Measurements from ENCODE around the gene MRPL49. TPM values are rescaled to one million over a fixed set of nuclear protein-coding genes. Genes with fewer than 3 reads are reported as not detected.
A peak's percentile ranks its signal among the peaks of the same experiment; 100 is the strongest.

Gene MRPL49
- total and polyA plus RNA-seq, 2 of the 13 experiments (the other 11 are each of a cell fraction or from before 2014, with no cell fraction given) = 39.2 to 53.3 TPM

DNA sequence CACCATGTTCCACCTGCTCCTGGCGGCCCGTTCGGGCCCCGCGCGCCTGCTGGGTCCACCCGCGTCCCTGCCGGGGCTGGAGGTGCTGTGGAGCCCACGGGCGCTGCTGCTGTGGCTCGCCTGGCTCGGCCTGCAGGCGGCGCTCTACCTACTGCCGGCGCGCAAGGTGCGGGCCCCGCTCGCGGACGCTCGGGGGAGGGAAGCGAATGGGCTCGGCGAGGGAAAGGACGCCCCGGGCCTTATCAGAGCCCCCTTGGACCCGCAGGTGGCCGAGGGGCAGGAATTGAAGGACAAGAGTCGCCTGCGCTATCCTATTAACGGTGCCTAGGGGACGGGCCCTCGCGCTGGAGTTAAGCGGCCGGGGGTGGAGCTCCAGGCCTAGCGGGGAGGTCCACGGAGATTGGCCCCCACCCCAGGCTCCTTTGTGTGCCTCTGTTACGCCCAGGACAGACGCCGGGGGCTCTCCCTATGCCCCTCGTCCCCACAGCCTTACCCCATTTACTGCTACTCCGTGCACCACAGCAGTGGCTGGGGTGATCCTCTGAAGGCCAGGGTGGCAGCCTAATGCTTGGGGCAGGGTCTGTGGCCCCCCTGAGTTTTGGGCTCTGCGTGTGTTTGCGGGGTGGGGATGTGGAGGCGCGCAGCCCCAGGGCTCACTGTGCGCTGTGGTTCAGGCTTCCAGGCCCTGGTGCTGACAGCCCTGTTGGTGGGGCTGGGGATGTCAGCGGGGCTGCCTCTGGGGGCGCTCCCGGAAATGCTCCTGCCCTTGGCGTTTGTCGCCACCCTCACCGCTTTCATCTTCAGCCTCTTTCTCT is 9.4 kb upstream of the MRPL49 start (continued):
- no peak for TF ChIP-seq ZNF841 (CRISPR knock-in tag; IDR thresholded peaks at IDR 0.05; ENCODE audit: borderline replicate concordance)
- no peak for TF ChIP-seq TBP (CRISPR knock-in tag; IDR thresholded peaks at IDR 0.05)
- TF ChIP-seq, protein P1, sequence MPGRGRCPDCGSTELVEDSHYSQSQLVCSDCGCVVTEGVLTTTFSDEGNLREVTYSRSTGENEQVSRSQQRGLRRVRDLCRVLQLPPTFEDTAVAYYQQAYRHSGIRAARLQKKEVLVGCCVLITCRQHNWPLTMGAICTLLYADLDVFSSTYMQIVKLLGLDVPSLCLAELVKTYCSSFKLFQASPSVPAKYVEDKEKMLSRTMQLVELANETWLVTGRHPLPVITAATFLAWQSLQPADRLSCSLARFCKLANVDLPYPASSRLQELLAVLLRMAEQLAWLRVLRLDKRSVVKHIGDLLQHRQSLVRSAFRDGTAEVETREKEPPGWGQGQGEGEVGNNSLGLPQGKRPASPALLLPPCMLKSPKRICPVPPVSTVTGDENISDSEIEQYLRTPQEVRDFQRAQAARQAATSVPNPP (CRISPR knock-in tag; IDR thresholded peaks at IDR 0.05) = no peak
- no peak for TF ChIP-seq GZF1 (CRISPR knock-in tag; IDR thresholded peaks at IDR 0.05)
- no peak for TF ChIP-seq GATA4 (IDR thresholded peaks at IDR 0.05; ENCODE audit: borderline replicate concordance, low read depth)
- no peak for TF ChIP-seq HCFC1 (IDR thresholded peaks at IDR 0.05; ENCODE audit: low read depth, low read length)
- no peak for TF ChIP-seq CCDC6 (CRISPR knock-in tag; IDR thresholded peaks at IDR 0.05)
- TF ChIP-seq, protein P2, sequence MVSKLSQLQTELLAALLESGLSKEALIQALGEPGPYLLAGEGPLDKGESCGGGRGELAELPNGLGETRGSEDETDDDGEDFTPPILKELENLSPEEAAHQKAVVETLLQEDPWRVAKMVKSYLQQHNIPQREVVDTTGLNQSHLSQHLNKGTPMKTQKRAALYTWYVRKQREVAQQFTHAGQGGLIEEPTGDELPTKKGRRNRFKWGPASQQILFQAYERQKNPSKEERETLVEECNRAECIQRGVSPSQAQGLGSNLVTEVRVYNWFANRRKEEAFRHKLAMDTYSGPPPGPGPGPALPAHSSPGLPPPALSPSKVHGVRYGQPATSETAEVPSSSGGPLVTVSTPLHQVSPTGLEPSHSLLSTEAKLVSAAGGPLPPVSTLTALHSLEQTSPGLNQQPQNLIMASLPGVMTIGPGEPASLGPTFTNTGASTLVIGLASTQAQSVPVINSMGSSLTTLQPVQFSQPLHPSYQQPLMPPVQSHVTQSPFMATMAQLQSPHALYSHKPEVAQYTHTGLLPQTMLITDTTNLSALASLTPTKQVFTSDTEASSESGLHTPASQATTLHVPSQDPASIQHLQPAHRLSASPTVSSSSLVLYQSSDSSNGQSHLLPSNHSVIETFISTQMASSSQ (IDR thresholded peaks at IDR 0.05; ENCODE audit: low read depth) = no peak
- TF ChIP-seq, protein P2 (CRISPR knock-in tag; IDR thresholded peaks at IDR 0.05; ENCODE audit: borderline replicate concordance) = no peak; the same call in 1 of the 2 replicates
- TF ChIP-seq AGO1 (IDR thresholded peaks at IDR 0.05; ENCODE audit: low read depth, low read length, poor library complexity, severe bottlenecking) = peak; percentile 99
- TF ChIP-seq, protein P3, sequence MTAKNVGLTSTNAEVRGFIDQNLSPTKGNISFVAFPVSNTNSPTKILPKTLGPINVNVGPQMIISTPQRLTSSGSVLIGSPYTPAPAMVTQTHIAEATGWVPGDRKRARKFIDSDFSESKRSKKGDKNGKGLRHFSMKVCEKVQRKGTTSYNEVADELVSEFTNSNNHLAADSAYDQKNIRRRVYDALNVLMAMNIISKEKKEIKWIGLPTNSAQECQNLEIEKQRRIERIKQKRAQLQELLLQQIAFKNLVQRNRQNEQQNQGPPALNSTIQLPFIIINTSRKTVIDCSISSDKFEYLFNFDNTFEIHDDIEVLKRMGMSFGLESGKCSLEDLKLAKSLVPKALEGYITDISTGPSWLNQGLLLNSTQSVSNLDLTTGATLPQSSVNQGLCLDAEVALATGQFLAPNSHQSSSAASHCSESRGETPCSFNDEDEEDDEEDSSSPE (CRISPR knock-in tag; IDR thresholded peaks at IDR 0.05) = peak; percentile 57; the same call in 1 of the 2 replicates
- TF ChIP-seq, protein P4, sequence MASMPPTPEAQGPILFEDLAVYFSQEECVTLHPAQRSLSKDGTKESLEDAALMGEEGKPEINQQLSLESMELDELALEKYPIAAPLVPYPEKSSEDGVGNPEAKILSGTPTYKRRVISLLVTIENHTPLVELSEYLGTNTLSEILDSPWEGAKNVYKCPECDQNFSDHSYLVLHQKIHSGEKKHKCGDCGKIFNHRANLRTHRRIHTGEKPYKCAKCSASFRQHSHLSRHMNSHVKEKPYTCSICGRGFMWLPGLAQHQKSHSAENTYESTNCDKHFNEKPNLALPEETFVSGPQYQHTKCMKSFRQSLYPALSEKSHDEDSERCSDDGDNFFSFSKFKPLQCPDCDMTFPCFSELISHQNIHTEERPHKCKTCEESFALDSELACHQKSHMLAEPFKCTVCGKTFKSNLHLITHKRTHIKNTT (CRISPR knock-in tag; IDR thresholded peaks at IDR 0.05) = no peak
- TF ChIP-seq, protein P5, sequence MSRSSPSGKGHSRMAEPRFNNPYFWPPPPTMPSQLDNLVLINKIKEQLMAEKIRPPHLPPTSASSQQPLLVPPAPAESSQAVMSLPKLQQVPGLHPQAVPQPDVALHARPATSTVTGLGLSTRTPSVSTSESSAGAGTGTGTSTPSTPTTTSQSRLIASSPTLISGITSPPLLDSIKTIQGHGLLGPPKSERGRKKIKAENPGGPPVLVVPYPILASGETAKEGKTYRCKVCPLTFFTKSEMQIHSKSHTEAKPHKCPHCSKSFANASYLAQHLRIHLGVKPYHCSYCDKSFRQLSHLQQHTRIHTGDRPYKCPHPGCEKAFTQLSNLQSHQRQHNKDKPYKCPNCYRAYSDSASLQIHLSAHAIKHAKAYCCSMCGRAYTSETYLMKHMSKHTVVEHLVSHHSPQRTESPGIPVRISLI (CRISPR knock-in tag; IDR thresholded peaks at IDR 0.05; ENCODE audit: borderline replicate concordance) = no peak
- peak; percentile 43; the same call in 1 of the 2 replicates for TF ChIP-seq ISL2 (CRISPR knock-in tag; IDR thresholded peaks at IDR 0.05)
- TF ChIP-seq GABPA (IDR thresholded peaks at IDR 0.05; ENCODE audit: low read depth, low read length) = no peak
- peak; percentile 68 for TF ChIP-seq GABPA (CRISPR knock-in tag; IDR thresholded peaks at IDR 0.05; ENCODE audit: low read depth)
- TF ChIP-seq, protein P6, sequence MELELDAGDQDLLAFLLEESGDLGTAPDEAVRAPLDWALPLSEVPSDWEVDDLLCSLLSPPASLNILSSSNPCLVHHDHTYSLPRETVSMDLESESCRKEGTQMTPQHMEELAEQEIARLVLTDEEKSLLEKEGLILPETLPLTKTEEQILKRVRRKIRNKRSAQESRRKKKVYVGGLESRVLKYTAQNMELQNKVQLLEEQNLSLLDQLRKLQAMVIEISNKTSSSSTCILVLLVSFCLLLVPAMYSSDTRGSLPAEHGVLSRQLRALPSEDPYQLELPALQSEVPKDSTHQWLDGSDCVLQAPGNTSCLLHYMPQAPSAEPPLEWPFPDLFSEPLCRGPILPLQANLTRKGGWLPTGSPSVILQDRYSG (CRISPR knock-in tag; IDR thresholded peaks at IDR 0.05) = no peak
- TF ChIP-seq ZSCAN22 (CRISPR knock-in tag; IDR thresholded peaks at IDR 0.05) = no peak
- peak; percentile 82; the same call in 1 of the 2 replicates for TF ChIP-seq ZNF772 (CRISPR knock-in tag; IDR thresholded peaks at IDR 0.05)

All from HepG2 (cell line).